ENCODE data around the gene ZNF81.
"Not testable (repeated sequence)": the region's sequence is repeated elsewhere in the genome, so short reads cannot be mapped to it uniquely, and the experiment has no call there.

DNA sequence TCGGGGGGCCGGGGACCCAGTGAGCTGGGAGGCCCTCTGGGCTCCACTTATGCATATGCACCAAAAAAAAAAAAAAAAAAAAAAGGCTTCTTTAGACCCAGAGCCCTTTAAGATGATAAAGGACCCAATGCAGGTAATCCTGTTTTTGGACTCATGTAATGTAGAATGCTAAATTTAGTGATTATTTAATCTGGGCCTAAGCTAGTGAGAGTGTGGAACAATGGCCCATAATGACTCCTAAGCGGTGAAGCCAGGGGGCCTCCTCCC lies 29.5 kb upstream of the ZNF81 start:
- TF ChIP-seq, protein P1, sequence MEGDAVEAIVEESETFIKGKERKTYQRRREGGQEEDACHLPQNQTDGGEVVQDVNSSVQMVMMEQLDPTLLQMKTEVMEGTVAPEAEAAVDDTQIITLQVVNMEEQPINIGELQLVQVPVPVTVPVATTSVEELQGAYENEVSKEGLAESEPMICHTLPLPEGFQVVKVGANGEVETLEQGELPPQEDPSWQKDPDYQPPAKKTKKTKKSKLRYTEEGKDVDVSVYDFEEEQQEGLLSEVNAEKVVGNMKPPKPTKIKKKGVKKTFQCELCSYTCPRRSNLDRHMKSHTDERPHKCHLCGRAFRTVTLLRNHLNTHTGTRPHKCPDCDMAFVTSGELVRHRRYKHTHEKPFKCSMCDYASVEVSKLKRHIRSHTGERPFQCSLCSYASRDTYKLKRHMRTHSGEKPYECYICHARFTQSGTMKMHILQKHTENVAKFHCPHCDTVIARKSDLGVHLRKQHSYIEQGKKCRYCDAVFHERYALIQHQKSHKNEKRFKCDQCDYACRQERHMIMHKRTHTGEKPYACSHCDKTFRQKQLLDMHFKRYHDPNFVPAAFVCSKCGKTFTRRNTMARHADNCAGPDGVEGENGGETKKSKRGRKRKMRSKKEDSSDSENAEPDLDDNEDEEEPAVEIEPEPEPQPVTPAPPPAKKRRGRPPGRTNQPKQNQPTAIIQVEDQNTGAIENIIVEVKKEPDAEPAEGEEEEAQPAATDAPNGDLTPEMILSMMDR (conservative IDR thresholded peaks at IDR 0.05; ENCODE audit: low read depth, low read length): not testable (repeated sequence)
- not testable (repeated sequence) for TF ChIP-seq EZH2 (IDR thresholded peaks at IDR 0.05; ENCODE audit: low read length, unreplicated experiment)

Measured in PC-3 (cell line).